GM19043 (cell line): ENCODE measurements around the gene GVQW3.

ENCODE experiments used
- ATAC-seq: cut with Tn5 transposase; IDR thresholded peaks from one replicate; pipeline ENCODE4 v1.9.1; 2021; ENCODE audit warnings: low read depth; ENCODE audit not compliant: unreplicated experiment

The GVQW3 gene

DNA sequence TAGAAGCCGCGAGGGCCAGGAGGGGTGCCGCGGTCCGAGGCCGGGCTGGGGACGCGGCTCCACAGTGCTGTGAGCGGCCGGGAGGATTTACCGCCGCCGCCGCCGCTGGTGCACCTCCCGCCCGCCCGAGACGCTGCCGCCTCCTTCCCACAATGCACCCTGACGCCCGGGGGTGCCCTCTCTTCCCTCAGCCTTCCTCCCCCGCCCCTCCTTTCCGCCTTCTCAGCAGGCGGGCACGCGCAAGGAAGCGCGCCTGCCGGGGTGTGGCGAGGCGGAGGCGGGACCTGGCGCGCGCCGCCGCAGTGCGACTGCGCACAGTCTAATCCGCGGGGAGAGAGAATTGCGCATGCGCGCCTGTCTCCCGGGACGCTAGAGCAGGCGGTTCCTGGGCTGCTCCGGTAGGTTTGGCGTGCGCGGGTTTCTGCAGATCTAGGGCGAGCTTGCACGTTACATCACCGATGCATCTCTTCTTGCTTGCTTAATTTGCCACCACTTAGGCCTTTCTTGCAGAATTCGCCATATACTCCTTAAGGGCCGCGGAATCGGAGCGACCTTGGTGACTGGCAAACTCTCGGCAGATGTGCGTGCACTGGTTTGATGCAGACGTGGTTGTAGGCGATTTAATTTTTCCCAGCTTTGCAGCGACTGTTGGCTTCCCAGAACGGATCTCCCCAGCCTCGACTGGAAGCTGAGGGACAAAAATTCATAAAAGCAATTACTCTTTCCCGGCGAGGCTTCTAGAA is at the start of gene GVQW3, which contains the start of gene THAP12:
Gene GVQW3 (plus strand): TSS at position 347 of the 743 bp plus-strand sequence. CDS start 506 bp downstream, outside the sequence.
Gene THAP12 (minus strand): TSS at position 156 of the 743 bp plus-strand sequence. CDS start 296 bp downstream, outside the sequence.
- peak; percentile 62 for ATAC-seq

DNA sequence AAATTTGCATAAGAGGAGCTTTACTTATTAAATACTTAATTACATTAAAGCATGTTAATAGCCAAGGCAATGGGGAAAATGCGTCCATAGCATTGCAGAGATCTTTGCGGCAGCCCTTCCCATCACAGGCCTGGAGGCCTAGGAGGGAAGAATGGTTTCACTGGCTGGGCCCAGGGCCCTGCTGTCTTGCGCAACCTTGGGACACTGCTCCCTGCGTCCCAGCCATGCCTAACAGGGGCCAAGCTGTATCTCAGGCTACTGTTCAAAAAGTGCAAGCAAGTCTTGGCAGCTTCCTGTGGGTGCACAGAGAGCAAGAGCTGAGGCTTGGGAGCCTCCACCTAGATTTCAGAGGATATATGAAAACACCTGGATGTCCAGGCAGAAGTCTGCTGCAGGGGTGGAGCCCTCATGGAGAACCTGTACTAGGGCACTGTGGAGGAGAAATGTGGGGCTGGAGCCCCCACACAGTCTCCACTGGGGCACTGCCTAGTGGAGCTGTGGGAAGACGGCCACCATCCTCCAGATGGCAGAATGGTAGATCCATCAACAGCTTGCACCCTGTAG is 46.2 kb upstream of the GVQW3 start:
- no peak for ATAC-seq

DNA sequence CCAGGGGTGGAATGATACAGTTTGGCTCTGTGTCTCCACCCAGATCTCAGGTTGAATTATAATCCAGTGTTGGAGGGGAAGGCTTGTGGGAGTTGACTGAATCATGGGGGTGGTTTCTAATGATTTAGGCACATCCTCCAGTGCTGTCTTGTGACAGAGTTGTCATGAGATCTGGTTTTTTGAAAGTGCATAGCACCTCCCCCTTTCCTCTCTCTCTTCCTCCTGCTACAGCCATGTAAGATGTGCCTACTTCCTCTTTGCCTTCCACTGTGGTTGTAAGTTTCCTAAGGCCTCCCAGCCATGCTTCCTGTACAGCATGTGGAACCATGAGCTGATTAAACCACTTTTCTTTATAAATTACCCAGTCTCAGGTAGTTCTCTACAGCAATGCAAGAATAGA is 45.3 kb upstream of the GVQW3 start:
- no peak for ATAC-seq

DNA sequence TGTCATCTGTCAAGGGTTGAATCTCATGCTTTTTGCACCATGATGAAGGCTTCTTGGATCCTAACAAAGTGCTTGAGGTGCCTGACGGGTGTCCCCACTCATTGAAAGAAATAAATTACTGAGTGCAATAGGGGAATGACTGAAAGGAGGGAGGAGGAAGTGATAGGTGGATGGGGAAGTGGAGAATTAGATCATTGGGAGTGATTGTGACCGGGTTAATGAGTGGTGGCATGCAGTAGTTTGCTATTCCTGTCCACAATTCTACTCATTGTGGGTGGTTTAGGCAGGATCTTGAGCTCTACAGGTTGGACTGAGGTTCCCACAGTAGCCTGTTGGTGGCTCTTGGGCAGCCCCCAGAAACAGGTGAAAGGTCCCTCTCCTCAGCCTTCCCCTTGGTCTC is 44.5 kb upstream of the GVQW3 start:
- ATAC-seq = no peak

DNA sequence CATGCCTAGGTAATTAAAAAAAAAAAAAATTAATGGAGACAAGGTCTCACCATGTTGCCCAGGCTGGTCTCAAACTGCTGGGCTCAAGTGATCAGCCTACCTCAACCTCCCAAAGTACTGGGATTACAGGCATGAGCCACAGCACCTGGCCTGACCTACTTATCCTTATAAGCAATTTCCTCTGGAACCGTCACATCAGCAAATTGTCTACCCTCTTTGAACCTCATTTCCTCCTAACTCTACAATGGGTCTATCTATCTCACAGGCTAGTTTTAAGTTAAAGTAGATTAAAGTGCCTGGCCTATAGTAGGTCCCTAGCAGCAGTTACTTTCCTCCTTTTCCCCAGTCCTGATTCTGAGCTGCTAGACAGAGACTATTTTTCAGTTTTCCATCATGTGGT is 43.7 kb upstream of the GVQW3 start:
- no peak for ATAC-seq

DNA sequence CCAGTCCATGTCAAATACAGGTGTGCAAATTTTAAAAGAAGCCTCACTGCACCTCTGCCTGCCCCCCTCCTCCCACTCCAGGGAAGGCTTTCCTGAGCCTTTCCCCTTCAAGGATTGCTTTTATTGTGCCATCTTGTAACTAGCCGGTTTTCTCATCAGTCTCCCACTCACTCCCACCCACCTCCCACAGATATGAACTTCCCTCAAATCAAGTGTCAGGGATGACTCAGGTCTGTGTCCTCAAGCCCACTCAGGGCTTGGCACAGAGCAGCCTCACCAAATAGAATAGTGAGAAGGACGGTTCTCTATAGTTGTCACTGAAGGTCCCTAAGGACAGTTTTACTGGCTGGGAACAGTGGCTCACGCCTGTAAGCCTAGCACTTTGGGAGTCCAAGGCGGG is 43.2 kb upstream of the GVQW3 start:
- ATAC-seq = no peak

DNA sequence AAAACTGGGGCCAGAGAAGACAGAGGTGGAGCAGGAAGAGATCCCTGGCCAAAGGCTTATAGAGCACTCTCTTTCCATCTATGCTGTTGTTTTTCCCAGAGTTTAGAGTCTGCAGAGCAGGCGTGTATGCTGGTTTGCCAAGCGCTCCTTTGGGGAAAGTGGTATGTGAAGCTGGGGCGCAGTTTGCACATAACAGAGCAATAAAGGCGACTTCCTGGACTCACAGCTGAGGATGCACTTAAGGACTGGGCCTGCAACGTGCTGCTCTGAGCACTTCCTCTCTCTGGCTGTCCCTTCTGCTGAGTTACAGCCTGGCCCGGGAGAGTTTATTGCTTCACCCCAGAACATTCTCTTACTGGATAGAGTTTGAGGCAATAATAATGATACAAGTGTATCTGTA is 41.9 kb upstream of the GVQW3 start:
- ATAC-seq = no peak

DNA sequence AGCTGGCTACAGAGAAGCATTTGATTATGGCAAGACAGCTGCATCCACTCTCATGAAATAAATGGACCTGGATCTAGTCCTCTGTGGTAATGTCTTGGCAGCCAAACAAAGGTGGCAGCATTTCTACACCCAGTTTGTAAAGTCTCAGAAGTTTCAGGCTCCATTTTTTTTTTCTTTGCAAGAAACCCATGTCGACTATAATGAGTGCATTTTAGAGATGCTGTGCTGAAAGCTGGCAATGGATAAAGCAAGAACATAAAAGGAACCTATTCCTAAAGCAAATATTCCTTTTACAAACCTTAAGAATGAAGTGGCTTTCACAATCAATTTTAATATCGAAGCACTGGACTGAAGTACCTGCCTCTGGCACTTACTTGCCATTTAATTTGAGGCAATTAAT is 33.7 kb upstream of the GVQW3 start:
- ATAC-seq = no peak

DNA sequence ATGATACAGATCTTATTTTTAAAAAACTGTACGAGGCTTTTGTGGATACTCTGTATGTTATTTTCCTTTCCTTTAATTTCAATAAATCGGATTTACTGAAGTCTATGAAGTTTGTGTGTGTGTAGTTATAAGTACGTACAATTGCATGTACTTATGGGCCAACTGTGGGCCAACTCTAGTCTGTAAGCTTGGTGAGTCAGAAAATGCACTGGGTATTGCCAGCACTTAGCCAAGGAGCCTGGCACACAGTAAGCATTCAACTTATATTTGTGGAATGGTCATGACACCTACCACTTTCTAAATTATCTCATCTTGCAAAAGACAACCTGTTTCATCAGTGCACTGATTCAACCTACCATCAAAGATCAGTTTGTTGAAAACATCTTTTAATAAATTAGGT is 32.8 kb upstream of the GVQW3 start:
- ATAC-seq = no peak

DNA sequence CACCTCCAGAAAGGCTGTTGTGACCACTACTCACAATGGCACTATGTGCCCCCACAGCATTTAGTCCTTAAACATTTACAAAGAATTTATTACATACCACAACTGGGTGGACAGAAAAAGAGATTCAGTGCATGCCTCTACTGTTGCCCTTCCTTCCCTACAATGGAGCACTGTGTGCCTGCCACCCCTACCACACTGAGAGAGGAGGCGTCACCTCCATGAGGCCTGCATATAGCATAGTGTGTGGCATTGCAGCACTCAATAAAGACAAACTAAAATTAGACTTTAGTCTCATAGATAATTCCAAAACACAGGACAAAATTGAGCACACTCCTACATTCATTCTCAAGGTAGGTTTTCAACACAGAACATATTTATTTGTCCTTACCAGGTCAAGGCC is 26.0 kb upstream of the GVQW3 start:
- ATAC-seq = no peak

DNA sequence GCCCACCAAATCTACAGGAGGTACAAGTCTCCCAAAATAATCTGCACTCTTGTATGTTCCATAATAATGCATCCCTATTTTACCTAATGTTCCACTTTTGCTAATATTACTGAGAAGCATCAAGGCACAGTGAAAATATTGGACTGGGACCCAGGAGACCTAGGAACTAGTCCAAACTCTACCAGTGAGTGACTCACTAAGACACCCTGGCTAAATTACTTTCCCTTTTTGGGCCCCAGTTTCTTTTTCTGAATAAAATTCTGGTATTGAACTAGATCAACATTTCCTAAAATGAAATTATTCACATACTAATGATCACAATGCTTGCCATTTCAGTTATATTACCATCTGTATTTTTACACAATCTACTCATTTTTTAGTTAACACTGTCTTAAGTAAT is 19.7 kb upstream of the GVQW3 start:
- ATAC-seq = no peak

DNA sequence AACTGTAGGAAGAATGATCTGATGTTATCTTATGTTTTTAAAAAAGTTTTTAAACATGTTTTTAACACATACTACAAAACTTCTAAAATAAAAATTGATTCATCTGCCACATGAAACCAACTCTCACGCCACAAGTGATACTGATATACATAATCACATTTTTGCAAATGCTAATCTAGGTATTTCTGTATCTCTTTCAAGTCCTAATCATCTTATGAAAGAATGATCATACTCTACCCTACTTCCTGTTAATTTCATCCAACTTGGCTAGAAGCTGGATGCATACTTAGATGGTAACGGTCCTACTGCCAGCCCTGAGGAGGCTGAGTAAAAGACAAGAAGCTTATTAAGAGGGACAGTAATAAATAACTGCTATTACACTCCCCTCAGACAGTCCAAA is 19.3 kb upstream of the GVQW3 start:
- no peak for ATAC-seq

DNA sequence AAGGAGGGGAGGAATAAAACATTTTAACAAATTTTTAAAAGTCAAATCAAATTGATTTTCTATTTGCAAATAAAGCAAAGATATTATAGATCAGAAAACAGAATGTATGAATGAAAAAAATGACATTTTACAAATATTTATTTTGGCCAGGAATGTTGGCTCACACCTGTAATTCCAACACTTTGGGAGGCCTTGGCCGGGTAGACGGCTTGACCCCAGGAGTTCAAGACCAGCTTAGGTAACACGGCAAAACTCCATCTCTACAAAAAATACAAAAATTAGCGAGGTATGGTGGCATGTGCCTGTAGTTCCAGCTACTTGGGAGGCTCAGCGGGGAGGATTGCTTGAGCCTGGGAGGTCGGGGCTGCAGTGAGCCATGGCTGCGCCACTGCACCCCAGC is 18.4 kb upstream of the GVQW3 start:
- no peak for ATAC-seq

DNA sequence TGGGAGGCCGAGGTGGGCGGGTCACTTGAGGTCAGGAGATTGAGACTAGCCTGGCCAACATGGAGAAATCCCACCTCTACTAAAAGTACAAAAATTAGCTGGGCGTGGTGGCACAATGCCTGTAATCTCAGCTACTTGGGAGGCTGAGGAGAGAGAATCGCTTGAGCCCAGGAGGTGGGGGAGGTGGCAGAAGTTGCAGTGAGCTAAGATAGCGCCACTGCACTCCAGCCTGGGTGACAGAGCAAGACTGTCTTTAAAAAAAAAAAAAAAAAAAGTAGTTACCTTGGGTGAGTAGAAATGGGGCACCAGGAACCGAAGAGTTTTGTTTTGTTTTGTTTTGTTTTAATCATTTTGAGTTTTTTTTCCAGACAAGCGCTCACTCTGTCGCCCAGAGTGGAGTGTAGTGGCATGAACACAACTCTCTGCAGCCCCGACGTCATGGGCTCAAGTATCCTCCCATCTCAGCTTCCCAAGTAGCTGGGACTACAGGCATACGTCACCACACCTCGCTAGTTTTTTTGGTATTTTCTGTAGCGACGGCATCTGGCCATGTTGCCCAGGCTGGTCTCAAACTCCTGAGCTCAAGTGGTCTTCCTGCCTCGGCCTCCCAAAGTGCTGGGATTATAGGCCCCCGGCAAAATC is 16.0 kb upstream of the GVQW3 start:
- no peak for ATAC-seq

DNA sequence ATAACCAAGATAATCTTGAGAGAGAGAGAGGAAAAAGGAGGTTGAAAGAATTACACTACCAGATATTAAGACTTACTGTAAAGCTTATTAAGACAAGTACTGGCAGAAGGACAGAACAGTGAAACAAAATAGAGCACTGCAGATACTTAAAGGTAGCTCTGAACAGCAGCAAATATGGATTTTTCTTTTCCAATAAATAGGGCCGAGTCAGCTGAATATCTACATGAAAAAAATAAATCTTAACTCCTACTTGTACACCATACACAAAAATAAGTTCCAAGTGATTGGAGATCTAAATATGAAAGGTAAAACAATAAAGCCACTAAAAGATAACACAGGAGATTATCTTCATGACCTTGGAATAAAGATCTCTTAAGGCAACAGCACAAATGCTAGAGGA is 12.6 kb upstream of the GVQW3 start:
- ATAC-seq = no peak

DNA sequence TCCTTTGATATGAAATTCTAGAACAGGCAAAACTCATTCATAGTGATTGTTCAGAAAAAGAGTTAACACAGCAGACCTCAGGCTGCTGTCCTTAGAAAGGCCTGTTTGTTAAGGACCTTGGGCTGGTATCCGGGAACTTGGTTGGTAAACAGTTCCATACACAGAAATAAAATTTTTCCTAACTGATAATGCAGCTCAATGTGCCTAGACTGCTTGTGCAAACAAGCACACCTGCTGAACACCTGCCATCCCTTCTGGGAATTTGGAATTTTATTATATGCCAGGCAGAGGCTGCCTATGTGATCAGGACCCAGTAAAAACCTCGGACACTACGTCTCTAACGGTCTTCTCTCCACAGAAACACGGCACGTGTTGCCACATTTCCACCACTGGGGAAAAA is 11.7 kb upstream of the GVQW3 start:
- no peak for ATAC-seq

DNA sequence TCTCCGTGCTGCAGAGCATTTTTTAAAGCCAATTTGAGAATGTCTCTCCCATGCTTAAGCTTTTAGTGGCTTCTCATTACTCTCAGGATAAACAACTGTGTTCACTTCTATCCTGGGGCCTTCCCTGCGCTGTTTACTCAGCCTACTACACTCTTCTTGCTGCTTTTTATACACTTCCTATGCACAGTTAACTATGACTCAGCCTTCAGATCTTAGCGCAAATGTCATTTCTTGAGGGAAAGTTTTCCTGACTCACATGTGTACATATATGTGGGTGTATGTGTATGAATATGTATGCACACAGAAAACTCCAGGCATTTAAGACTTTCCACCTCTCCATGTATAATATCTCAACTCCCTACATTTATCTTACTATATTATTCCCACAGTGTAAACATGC is 10.0 kb upstream of the GVQW3 start:
- ATAC-seq = no peak

DNA sequence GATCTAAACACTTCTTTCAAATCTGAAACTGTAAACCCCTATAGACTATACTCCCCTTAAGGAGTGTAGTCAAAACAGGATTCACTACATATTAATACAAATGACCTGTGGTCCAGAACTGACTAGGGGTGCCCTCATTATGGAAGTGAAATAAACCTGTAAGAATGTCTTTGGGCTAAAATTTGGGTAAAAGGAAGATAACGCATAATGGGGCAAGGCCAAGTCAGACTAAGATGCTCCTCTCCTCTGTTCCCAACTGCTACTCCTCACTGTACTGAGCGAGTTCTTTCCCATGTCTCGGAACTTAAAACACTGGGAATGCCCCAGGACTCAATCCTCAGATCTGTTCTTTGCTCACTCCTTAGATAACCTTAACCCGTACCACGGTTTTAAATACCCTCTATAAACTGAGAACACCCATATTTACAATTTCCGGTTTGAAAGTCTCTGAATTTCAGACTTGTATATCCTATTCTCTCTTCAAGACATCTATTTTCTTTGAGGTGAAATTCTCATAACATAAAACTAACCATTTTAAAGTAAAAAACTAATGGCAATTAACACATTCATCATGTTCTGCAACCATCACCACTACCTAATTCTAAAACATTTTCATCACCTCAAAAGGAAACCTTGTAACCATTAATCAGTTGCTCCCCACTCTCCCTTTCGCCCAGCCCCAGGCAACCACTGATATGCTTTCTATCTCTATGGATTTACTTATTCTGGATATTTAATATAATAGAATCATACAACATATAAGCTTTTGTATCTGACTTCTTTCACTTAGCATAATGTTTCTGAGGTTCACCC is 4.2 kb upstream of the GVQW3 start:
- ATAC-seq = no peak

DNA sequence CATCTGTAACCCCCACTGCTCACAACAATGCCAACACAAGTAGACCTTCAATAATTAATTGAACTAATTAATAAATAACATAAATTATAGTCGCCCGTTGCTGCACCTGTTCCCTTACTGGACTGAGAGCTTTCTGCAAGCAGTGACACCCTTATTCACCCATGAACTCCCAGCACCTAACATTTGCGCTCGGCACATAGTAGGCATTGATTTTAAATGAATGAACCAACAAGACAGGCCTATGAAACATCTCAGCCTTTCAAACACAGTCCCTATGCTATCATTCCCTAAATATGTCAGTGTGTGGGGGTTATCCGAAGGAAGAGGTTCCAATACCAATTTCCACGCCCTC is 1.3 kb upstream of the GVQW3 start:
- ATAC-seq = no peak

DNA sequence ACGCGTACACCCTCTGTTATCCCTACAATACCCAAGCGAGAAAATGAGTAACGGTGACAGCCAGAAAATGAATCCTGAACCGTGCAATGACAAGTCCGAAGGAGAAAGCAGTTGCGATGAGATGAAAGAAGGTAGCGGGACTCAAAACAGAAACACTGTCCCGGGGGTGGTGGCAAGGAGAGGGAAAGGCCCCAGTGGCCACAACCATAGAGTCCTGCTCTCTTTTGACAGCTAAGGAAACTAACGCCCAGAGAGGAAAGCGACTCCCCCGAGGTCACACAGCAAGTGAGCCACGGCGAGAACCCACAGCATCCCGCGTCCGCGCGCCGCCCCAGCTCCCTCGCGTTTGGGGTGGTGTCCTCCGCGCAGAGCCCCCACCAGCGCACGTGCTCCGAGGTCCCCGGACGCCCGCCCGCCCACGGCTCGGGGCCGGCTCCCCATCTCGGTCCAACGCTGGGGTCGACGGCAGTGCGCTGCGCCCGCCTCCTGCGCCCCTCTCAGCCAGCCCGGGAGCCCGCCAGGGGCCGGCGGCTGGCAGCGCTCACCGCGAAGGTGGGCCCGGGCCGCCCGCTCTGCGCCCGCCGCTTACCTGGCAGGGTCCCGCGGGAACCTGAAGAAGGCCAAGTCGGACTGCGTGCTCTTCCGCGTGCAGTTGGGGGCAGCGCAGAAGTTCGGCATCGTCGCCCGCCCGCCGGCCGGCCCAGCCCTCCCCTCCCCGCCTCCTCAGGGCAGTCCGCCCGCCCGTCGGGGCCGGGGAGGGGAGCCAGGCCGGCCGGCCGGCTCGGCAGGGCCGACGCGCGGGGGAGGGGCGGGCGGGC is 755 bp upstream of the GVQW3 start:
- ATAC-seq = no peak
